HepG2 (cell line): ENCODE results near the gene VIT. TPM values are rescaled to one million over a fixed set of nuclear protein-coding genes. Genes with fewer than 3 reads are reported as not detected.

Experiments used
- ASH2L ChIP-seq: fragments of 300-600, 200-600 bp; sonication (generic); IDR thresholded peaks from 2 replicates; pipeline ENCODE4 v1.7.0; 2017; ENCODE audit warnings: low read depth, mild to moderate bottlenecking, moderate library complexity, mixed read lengths, low read length; ENCODE audit not compliant: insufficient read length
- FOXA1 ChIP-seq, 2 experiments: fragments of 450-650 bp in 1 of 2; sonication (generic) in 1 of 2; formaldehyde crosslinking in 1 of 2; IDR thresholded peaks; 2 replicates each; pipeline versions ENCODE4 v1.4.0 to v1.6.1; 2016 to 2020; ENCODE audit warnings: missing genetic modification reagents in 1 of 2
- KAT8 ChIP-seq: IDR thresholded peaks from 2 replicates; pipeline ENCODE4 v1.6.1; 2016; ENCODE audit warnings: missing genetic modification reagents, missing compliant biosample characterization
- MAFK ChIP-seq, 2 experiments: IDR thresholded peaks in 1 of 2; conservative IDR thresholded peaks in 1 of 2; 2 replicates each; pipeline ENCODE4 v1.6.1; 2011; ENCODE audit warnings: improper control_type of control experiment in 2 of 2, low read length in 2 of 2
- MTF1 ChIP-seq: sonication (generic); formaldehyde crosslinking; IDR thresholded peaks from 2 replicates; pipeline ENCODE4 v1.5.0; 2020; ENCODE audit warnings: missing genetic modification reagents
- SMAD1 ChIP-seq: sonication (generic); formaldehyde crosslinking; IDR thresholded peaks from 2 replicates; pipeline ENCODE4 v1.4.0; 2020; ENCODE audit warnings: missing genetic modification reagents, low read depth, mild to moderate bottlenecking, borderline replicate concordance
- THAP11 ChIP-seq: IDR thresholded peaks from 2 replicates; pipeline ENCODE4 v1.6.1; 2016; ENCODE audit warnings: missing biosample characterization, missing genetic modification reagents
- ZFP90 ChIP-seq: sonication (generic); formaldehyde crosslinking; IDR thresholded peaks from 2 replicates; pipeline ENCODE4 v1.8.0; 2022; ENCODE audit warnings: missing genetic modification reagents, mild to moderate bottlenecking, inconsistent platforms, borderline replicate concordance
- ZHX2 ChIP-seq, 2 experiments: sonication (generic) in 1 of 2; formaldehyde crosslinking in 1 of 2; IDR thresholded peaks; 2 replicates each; pipeline versions ENCODE4 v1.6.1 to v1.9.0; 2014 to 2022; ENCODE audit warnings: antibody characterized with exemption in 1 of 2, borderline replicate concordance in 1 of 2, inconsistent platforms in 1 of 2, low read depth in 1 of 2, missing genetic modification reagents in 1 of 2
- polyA plus RNA-seq, 8 experiments: library from polyadenylated mRNA; depleted of rRNA in 3 of 8; stranded (reverse) in 7 of 8; unstranded in 1 of 8; fragments of >200 nt; fragmentation: Illumina TruSeq in 4 of 8; extraction: Trizol in 4 of 8; gene quantifications; 2 replicates each; pipeline versions ENCODE4 v1.2.1 to v1.2.3, GENCODE V29; 2011 to 2016; ENCODE audit warnings: low read depth in 4 of 8, missing spikeins in 1 of 8, mixed read lengths in 1 of 8; ENCODE audit not compliant: insufficient read depth in 1 of 8
- total RNA-seq, 5 experiments: library from RNA; depleted of rRNA; stranded (reverse); fragments of >200 nt; fragmentation: Illumina TruSeq; extraction: Trizol; gene quantifications; 2 replicates each; pipeline ENCODE4 v1.2.3, GENCODE V29; 2016; ENCODE audit warnings: low read depth in 1 of 5
- TF ChIP-seq, protein P1 (sequence below), 2 experiments: fragments of 450-650 bp in 1 of 2; sonication (generic) in 1 of 2; formaldehyde crosslinking; IDR thresholded peaks; 2 replicates each; pipeline versions ENCODE4 v1.5.0 to v1.8.0; 2020 to 2022; ENCODE audit warnings: mild to moderate bottlenecking in 1 of 2, missing genetic modification reagents in 1 of 2
- TF ChIP-seq, protein P2 (sequence below): sonication (generic); formaldehyde crosslinking; IDR thresholded peaks from 2 replicates; pipeline ENCODE4 v1.5.0; 2020; ENCODE audit warnings: mild to moderate bottlenecking, missing genetic modification reagents
- TF ChIP-seq, protein P3 (sequence below): IDR thresholded peaks from 2 replicates; pipeline ENCODE4 v1.6.1; 2016; ENCODE audit warnings: low read depth
- TF ChIP-seq, protein P4 (sequence below): sonication (generic); formaldehyde crosslinking; IDR thresholded peaks from 2 replicates; pipeline ENCODE4 v1.9.0; 2021; ENCODE audit warnings: missing genetic modification reagents, borderline replicate concordance

Gene VIT
- total and polyA plus RNA-seq, 2 of the 13 experiments (the other 11 are each of a cell fraction or from before 2014, with no cell fraction given), result not detected

GRCh38 chr2:36653967-36654694 is 42.4 kb upstream of the VIT start (continued):
- TF ChIP-seq, protein P1, sequence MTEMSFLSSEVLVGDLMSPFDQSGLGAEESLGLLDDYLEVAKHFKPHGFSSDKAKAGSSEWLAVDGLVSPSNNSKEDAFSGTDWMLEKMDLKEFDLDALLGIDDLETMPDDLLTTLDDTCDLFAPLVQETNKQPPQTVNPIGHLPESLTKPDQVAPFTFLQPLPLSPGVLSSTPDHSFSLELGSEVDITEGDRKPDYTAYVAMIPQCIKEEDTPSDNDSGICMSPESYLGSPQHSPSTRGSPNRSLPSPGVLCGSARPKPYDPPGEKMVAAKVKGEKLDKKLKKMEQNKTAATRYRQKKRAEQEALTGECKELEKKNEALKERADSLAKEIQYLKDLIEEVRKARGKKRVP (CRISPR knock-in tag; IDR thresholded peaks at IDR 0.05), result peak in 1 of 2 experiments; percentile 63; a peak in 1 of 4 replicates
- TF ChIP-seq ZFP90 (CRISPR knock-in tag) (no peak), FOXA1 (IDR thresholded peaks at IDR 0.05) (no peak), FOXA1 (CRISPR knock-in tag; IDR thresholded peaks at IDR 0.05) (peak; percentile 28; the same call in 1 of the 2 replicates), MAFK (conservative IDR thresholded peaks at IDR 0.05 in 1 of 2, IDR thresholded peaks at IDR 0.05 in 1 of 2; ENCODE audit: low read length in 2 of 2) (peak; percentile 79 to 81), ZHX2 (IDR thresholded peaks at IDR 0.05; ENCODE audit: low read depth) (no peak), ZHX2 (CRISPR knock-in tag; IDR thresholded peaks at IDR 0.05; ENCODE audit: borderline replicate concordance) (no peak), KAT8 (CRISPR knock-in tag) (no peak), MTF1 (CRISPR knock-in tag) (no peak), THAP11 (0 out of 2 replicates have a peak, but pooled peaks have one; percentile 9), SMAD1 (no peak), ASH2L (peak; percentile 66)
- TF ChIP-seq, protein P2, sequence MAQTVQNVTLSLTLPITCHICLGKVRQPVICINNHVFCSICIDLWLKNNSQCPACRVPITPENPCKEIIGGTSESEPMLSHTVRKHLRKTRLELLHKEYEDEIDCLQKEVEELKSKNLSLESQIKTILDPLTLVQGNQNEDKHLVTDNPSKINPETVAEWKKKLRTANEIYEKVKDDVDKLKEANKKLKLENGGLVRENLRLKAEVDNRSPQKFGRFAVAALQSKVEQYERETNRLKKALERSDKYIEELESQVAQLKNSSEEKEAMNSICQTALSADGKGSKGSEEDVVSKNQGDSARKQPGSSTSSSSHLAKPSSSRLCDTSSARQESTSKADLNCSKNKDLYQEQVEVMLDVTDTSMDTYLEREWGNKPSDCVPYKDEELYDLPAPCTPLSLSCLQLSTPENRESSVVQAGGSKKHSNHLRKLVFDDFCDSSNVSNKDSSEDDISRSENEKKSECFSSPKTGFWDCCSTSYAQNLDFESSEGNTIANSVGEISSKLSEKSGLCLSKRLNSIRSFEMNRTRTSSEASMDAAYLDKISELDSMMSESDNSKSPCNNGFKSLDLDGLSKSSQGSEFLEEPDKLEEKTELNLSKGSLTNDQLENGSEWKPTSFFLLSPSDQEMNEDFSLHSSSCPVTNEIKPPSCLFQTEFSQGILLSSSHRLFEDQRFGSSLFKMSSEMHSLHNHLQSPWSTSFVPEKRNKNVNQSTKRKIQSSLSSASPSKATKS (CRISPR knock-in tag), result no peak
- TF ChIP-seq, protein P3, sequence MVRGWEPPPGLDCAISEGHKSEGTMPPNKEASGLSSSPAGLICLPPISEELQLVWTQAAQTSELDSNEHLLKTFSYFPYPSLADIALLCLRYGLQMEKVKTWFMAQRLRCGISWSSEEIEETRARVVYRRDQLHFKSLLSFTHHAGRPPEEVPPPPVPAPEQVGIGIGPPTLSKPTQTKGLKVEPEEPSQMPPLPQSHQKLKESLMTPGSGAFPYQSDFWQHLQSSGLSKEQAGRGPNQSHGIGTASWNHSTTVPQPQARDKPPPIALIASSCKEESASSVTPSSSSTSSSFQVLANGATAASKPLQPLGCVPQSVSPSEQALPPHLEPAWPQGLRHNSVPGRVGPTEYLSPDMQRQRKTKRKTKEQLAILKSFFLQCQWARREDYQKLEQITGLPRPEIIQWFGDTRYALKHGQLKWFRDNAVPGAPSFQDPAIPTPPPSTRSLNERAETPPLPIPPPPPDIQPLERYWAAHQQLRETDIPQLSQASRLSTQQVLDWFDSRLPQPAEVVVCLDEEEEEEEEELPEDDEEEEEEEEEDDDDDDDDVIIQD (CRISPR knock-in tag), result 0 out of 2 replicates have a peak, but pooled peaks have one; percentile 10
- TF ChIP-seq, protein P4, sequence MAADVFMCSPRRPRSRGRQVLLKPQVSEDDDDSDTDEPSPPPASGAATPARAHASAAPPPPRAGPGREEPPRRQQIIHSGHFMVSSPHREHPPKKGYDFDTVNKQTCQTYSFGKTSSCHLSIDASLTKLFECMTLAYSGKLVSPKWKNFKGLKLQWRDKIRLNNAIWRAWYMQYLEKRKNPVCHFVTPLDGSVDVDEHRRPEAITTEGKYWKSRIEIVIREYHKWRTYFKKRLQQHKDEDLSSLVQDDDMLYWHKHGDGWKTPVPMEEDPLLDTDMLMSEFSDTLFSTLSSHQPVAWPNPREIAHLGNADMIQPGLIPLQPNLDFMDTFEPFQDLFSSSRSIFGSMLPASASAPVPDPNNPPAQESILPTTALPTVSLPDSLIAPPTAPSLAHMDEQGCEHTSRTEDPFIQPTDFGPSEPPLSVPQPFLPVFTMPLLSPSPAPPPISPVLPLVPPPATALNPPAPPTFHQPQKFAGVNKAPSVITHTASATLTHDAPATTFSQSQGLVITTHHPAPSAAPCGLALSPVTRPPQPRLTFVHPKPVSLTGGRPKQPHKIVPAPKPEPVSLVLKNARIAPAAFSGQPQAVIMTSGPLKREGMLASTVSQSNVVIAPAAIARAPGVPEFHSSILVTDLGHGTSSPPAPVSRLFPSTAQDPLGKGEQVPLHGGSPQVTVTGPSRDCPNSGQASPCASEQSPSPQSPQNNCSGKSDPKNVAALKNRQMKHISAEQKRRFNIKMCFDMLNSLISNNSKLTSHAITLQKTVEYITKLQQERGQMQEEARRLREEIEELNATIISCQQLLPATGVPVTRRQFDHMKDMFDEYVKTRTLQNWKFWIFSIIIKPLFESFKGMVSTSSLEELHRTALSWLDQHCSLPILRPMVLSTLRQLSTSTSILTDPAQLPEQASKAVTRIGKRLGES (CRISPR knock-in tag), result no peak
